Stimulated activated naive B cell treated with anti-CD40 and anti-IgM and Interleukin-4, amounts not matched to agents 10 μg/mL and 1 μg/mL and 100 μg/mL, for 72 hours (primary cell): ENCODE measurements around the gene ASB8.

ENCODE experiments used
- ATAC-seq, 2 donors: fragments of 150-1000 bp; cut with Tn5 transposase; replicated peaks; 2 replicates each; pipeline ENCODE4 v1.10.0; 2021; ENCODE audit warnings: moderate library complexity in 1 of 2
- DNase-seq: peaks from one replicate; pipeline ENCODE4 v3.0.0; 2021
- H3K27ac Mint-ChIP-seq: one replicate; pipeline ENCODE4 v1.8.0; 2022; ENCODE audit warnings: mild to moderate bottlenecking, mixed read lengths
- H3K27me3 Mint-ChIP-seq, 2 donors: one replicate each; pipeline ENCODE4 v1.8.0; 2022; ENCODE audit warnings: mixed read lengths in 2 of 2
- H3K36me3 Mint-ChIP-seq, 2 donors: one replicate each; pipeline ENCODE4 v1.8.0; 2022; ENCODE audit warnings: mixed read lengths in 2 of 2, mild to moderate bottlenecking in 1 of 2
- H3K4me1 Mint-ChIP-seq, 2 donors: one replicate each; pipeline ENCODE4 v1.8.0; 2022; ENCODE audit warnings: mixed read lengths in 2 of 2, mild to moderate bottlenecking in 1 of 2
- H3K4me3 Mint-ChIP-seq, 2 donors: one replicate each; pipeline ENCODE4 v1.8.0; 2022; ENCODE audit warnings: mild to moderate bottlenecking in 2 of 2, mixed read lengths in 2 of 2, moderate library complexity in 1 of 2
- H3K9me3 Mint-ChIP-seq, 2 donors: one replicate each; pipeline ENCODE4 v1.8.0; 2022; ENCODE audit warnings: mixed read lengths in 2 of 2, mild to moderate bottlenecking in 1 of 2

ASB8 gene

GRCh38 chr12:48157018-48157888 lies at the start of gene ASB8:
Gene ASB8, minus strand, starts transcription at chr12:48157515. Its CDS starts 4,019 bp downstream, at chr12:48153496.
- H3K4me1 Mint-ChIP-seq, result peaks cover 20 to 23% of the 10 kb centered on the region in 2 donors
- no peaks in the 10 kb centered on the region for H3K9me3 Mint-ChIP-seq
- peaks cover 5 to 7% of the 10 kb centered on the region in 2 donors for H3K36me3 Mint-ChIP-seq
- H3K27me3 Mint-ChIP-seq, result peaks cover 0 to 4% of the 10 kb centered on the region in 2 donors
- peak within 1 kb of the TSS; percentile 93 to 95 for H3K4me3 Mint-ChIP-seq
- DNase-seq (peak; percentile 99), ATAC-seq (peak; percentile 96 to 97)
- peak within 1 kb of the TSS; percentile 97 for H3K27ac Mint-ChIP-seq

- no peaks in the 10 kb centered on the region for H3K27me3 Mint-ChIP-seq
- no peak for ATAC-seq
- no peak within 1 kb of the TSS for H3K27ac Mint-ChIP-seq
- H3K4me3 Mint-ChIP-seq, result no peak within 1 kb of the TSS
- peaks cover 25 to 50% of the 10 kb centered on the region in 2 donors for H3K36me3 Mint-ChIP-seq
- DNase-seq, result no peak
- peaks cover 13 to 20% of the 10 kb centered on the region in 2 donors for H3K4me1 Mint-ChIP-seq
- peaks cover 17 to 27% of the 10 kb centered on the region in 2 donors for H3K9me3 Mint-ChIP-seq
Measured at GRCh38 chr12:48203192-48203591, 45.9 kb upstream of the ASB8 start, which contains the start of gene OR10AD1. Gene OR10AD1, minus strand, starts transcription at chr12:48203292. Its CDS starts 0 bp downstream, at chr12:48203292.

- Mint-ChIP-seq H3K36me3 (peaks cover 22 to 48% of the 10 kb centered on the region in 2 donors), H3K27me3 (no peaks in the 10 kb centered on the region), H3K9me3 (peaks cover 14 to 27% of the 10 kb centered on the region in 2 donors), H3K4me3 (no peak overlapping the region), H3K4me1 (peaks cover 13 to 20% of the 10 kb centered on the region in 2 donors), H3K27ac (no peak overlapping the region)
- DNase-seq (no peak), ATAC-seq (no peak)
Measured at GRCh38 chr12:48202766-48203165, 45.5 kb upstream of the ASB8 start.

- ATAC-seq (no peak), DNase-seq (no peak)
- no peak overlapping the region for H3K4me3 Mint-ChIP-seq
- H3K9me3 Mint-ChIP-seq, result peaks cover 10 to 21% of the 10 kb centered on the region in 2 donors
- H3K36me3 Mint-ChIP-seq, result peaks cover 18 to 41% of the 10 kb centered on the region in 2 donors
- peaks cover 16 to 26% of the 10 kb centered on the region in 2 donors for H3K4me1 Mint-ChIP-seq
- H3K27ac Mint-ChIP-seq, result no peak overlapping the region
- H3K27me3 Mint-ChIP-seq, result no peaks in the 10 kb centered on the region
Measured at GRCh38 chr12:48201516-48201915, 44.2 kb upstream of the ASB8 start.

- H3K4me1 Mint-ChIP-seq, result peaks cover 16 to 26% of the 10 kb centered on the region in 2 donors
- peaks cover 15 to 37% of the 10 kb centered on the region in 2 donors for H3K36me3 Mint-ChIP-seq
- DNase-seq (no peak), ATAC-seq (no peak)
- no peak overlapping the region for H3K27ac Mint-ChIP-seq
- peaks cover 10 to 17% of the 10 kb centered on the region in 2 donors for H3K9me3 Mint-ChIP-seq
- H3K27me3 Mint-ChIP-seq, result no peaks in the 10 kb centered on the region
- no peak overlapping the region for H3K4me3 Mint-ChIP-seq
Measured at GRCh38 chr12:48201091-48201490, 43.8 kb upstream of the ASB8 start.

GRCh38 chr12:48199774-48200221 lies 42.5 kb upstream of the ASB8 start:
- peaks cover 4 to 10% of the 10 kb centered on the region in 2 donors for H3K27me3 Mint-ChIP-seq
- DNase-seq (no peak), ATAC-seq (no peak)
- H3K9me3 Mint-ChIP-seq, result peaks cover 10 to 17% of the 10 kb centered on the region in 2 donors
- H3K4me1 Mint-ChIP-seq, result peaks cover 16 to 26% of the 10 kb centered on the region in 2 donors
- H3K36me3 Mint-ChIP-seq, result peaks cover 14 to 36% of the 10 kb centered on the region in 2 donors
- H3K4me3 Mint-ChIP-seq, result peak overlapping the region; percentile 86 to 93
- no peak overlapping the region for H3K27ac Mint-ChIP-seq

GRCh38 chr12:48198985-48199384 lies 41.7 kb upstream of the ASB8 start:
- Mint-ChIP-seq H3K36me3 (peaks cover 10 to 30% of the 10 kb centered on the region in 2 donors), H3K4me1 (peaks cover 16 to 26% of the 10 kb centered on the region in 2 donors), H3K27ac (peak overlapping the region; percentile 99), H3K9me3 (peaks cover 7 to 12% of the 10 kb centered on the region in 2 donors), H3K27me3 (peaks cover 11 to 18% of the 10 kb centered on the region in 2 donors), H3K4me3 (peak overlapping the region; percentile 86 to 93)
- ATAC-seq (no peak), DNase-seq (no peak)

GRCh38 chr12:48198672-48198971 lies 41.3 kb upstream of the ASB8 start:
- peak; percentile 39 to 41 for ATAC-seq
- H3K4me1 Mint-ChIP-seq, result peaks cover 18 to 29% of the 10 kb centered on the region in 2 donors
- H3K27ac Mint-ChIP-seq, result peak overlapping the region; percentile 99
- peaks cover 10 to 26% of the 10 kb centered on the region in 2 donors for H3K36me3 Mint-ChIP-seq
- DNase-seq, result no peak
- peaks cover 7 to 12% of the 10 kb centered on the region in 2 donors for H3K9me3 Mint-ChIP-seq
- H3K4me3 Mint-ChIP-seq, result peak overlapping the region; percentile 86 to 93
- H3K27me3 Mint-ChIP-seq, result peaks cover 14 to 22% of the 10 kb centered on the region in 2 donors

GRCh38 chr12:48197971-48198671 lies 40.8 kb upstream of the ASB8 start:
- peaks cover 10 to 26% of the 10 kb centered on the region in 2 donors for H3K36me3 Mint-ChIP-seq
- peaks cover 19 to 31% of the 10 kb centered on the region in 2 donors for H3K4me1 Mint-ChIP-seq
- peaks cover 17 to 26% of the 10 kb centered on the region in 2 donors for H3K27me3 Mint-ChIP-seq
- peak overlapping the region; percentile 86 to 93 for H3K4me3 Mint-ChIP-seq
- ATAC-seq (peak; percentile 99 to 100), DNase-seq (peak; percentile 94)
- peaks cover 7 to 12% of the 10 kb centered on the region in 2 donors for H3K9me3 Mint-ChIP-seq
- H3K27ac Mint-ChIP-seq, result peak overlapping the region; percentile 99

GRCh38 chr12:48197549-48197970 lies 40.2 kb upstream of the ASB8 start:
- peaks cover 2 to 8% of the 10 kb centered on the region in 2 donors for H3K9me3 Mint-ChIP-seq

GRCh38 chr12:48194799-48195201 lies 37.5 kb upstream of the ASB8 start:
- Mint-ChIP-seq H3K27ac (no peak overlapping the region), H3K27me3 (peaks cover 23 to 38% of the 10 kb centered on the region in 2 donors), H3K4me3 (no peak overlapping the region), H3K36me3 (no peaks in the 10 kb centered on the region), H3K9me3 (no peaks in the 10 kb centered on the region), H3K4me1 (peaks cover 11 to 20% of the 10 kb centered on the region in 2 donors)
- DNase-seq (no peak), ATAC-seq (no peak)

More at GRCh38 chr12:48197549-48197970, 40.2 kb upstream of the ASB8 start:
- Mint-ChIP-seq H3K4me3 (peak overlapping the region; percentile 86 to 93), H3K36me3 (peaks cover 7 to 20% of the 10 kb centered on the region in 2 donors), H3K27me3 (peaks cover 17 to 26% of the 10 kb centered on the region in 2 donors), H3K4me1 (peaks cover 19 to 31% of the 10 kb centered on the region in 2 donors), H3K27ac (peak overlapping the region; percentile 99)
- DNase-seq, result no peak
- peak; percentile 42 to 44 for ATAC-seq

GRCh38 chr12:48193623-48194022 lies 36.3 kb upstream of the ASB8 start:
- DNase-seq, result no peak
- H3K4me1 Mint-ChIP-seq, result peaks cover 6 to 11% of the 10 kb centered on the region in 2 donors
- H3K27ac Mint-ChIP-seq, result no peak overlapping the region
- no peaks in the 10 kb centered on the region for H3K36me3 Mint-ChIP-seq
- peaks cover 23 to 38% of the 10 kb centered on the region in 2 donors for H3K27me3 Mint-ChIP-seq
- H3K9me3 Mint-ChIP-seq, result no peaks in the 10 kb centered on the region
- H3K4me3 Mint-ChIP-seq, result no peak overlapping the region
- ATAC-seq, result no peak

- no peak for ATAC-seq
- H3K4me3 Mint-ChIP-seq, result no peak overlapping the region
- H3K4me1 Mint-ChIP-seq, result peaks cover 6 to 11% of the 10 kb centered on the region in 2 donors
Measured at GRCh38 chr12:48192861-48193260, 35.5 kb upstream of the ASB8 start.

GRCh38 chr12:48191096-48191495 lies 33.8 kb upstream of the ASB8 start:
- H3K36me3 Mint-ChIP-seq, result peaks cover 0 to 3% of the 10 kb centered on the region in 2 donors
- H3K27ac Mint-ChIP-seq, result no peak overlapping the region
- peaks cover 8 to 10% of the 10 kb centered on the region in 2 donors for H3K4me1 Mint-ChIP-seq
- ATAC-seq, result no peak
- no peaks in the 10 kb centered on the region for H3K9me3 Mint-ChIP-seq
- H3K27me3 Mint-ChIP-seq, result peaks cover 28 to 43% of the 10 kb centered on the region in 2 donors
- DNase-seq, result no peak
- H3K4me3 Mint-ChIP-seq, result no peak overlapping the region

More at GRCh38 chr12:48192861-48193260, 35.5 kb upstream of the ASB8 start:
- DNase-seq, result no peak
- Mint-ChIP-seq H3K27me3 (peaks cover 23 to 38% of the 10 kb centered on the region in 2 donors), H3K27ac (no peak overlapping the region), H3K36me3 (no peaks in the 10 kb centered on the region), H3K9me3 (no peaks in the 10 kb centered on the region)
